Nephron (organoid): Measurements from ENCODE around the gene SORBS1.

Experiments used
- H3K27ac Mint-ChIP-seq, 3 experiments: 2 replicates each; pipeline ENCODE4 v1.8.0; 2020; ENCODE audit warnings: mixed read lengths in 3 of 3, mild to moderate bottlenecking in 2 of 3, moderate library complexity in 1 of 3
- H3K27me3 Mint-ChIP-seq: 2 replicates; pipeline ENCODE4 v1.8.0; 2021; ENCODE audit warnings: low read depth, mild to moderate bottlenecking, moderate library complexity, mixed read lengths
- H3K36me3 Mint-ChIP-seq: 2 replicates; pipeline ENCODE4 v1.8.0; 2020; ENCODE audit warnings: low read depth, mixed read lengths
- H3K4me1 Mint-ChIP-seq: 2 replicates; pipeline ENCODE4 v1.8.0; 2020; ENCODE audit warnings: mixed read lengths
- H3K4me3 Mint-ChIP-seq, 3 experiments: 2 replicates each; pipeline ENCODE4 v1.8.0; 2020; ENCODE audit warnings: mild to moderate bottlenecking in 3 of 3, mixed read lengths in 3 of 3, moderate library complexity in 2 of 3
- H3K9me3 Mint-ChIP-seq: 2 replicates; pipeline ENCODE4 v1.8.0; 2020; ENCODE audit warnings: mixed read lengths
- CTCF ChIP-seq, 3 experiments: fragments of 200-600 bp; sonication (generic); IDR thresholded peaks; one replicate each; pipeline ENCODE4 v1.5.0; 2021; ENCODE audit warnings: antibody characterized with exemption in 3 of 3; ENCODE audit not compliant: unreplicated experiment in 3 of 3

SORBS1 gene

DNA sequence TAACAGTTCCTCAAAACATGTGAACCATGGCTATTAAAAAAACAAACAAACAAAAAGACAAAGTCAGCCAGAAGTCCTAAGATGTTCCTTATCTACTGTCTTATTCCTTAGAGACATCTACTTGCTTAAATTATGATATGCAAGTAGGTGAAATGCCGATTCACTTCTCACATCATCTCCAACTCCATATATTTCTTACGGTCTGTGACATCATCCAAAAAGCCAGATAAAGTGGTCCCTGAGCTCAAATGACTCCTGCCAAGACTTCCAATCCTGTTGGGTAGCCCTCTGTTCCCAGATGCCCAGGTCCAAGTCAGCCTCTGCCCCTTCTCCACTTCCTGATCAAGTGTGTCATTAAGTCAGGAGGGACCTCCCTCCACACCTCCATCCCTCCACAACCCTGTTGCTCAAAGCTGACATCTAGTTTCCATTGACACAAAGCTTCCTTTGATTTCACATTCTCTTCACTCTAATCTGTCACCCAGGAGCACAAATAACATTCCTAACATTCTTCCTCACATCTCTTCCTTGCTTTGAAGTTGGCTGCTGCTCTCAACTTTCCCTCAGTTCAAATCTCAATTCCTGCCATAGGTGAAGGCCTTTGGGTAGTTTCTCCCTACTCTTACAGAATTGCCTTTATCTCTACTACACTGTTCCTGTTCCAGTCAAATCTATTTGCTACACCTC lies 214.3 kb downstream of the SORBS1 start:
- Mint-ChIP-seq H3K27me3 (peaks cover 3% of the 10 kb centered on the region), H3K4me3 (no peak overlapping the region), H3K36me3 (no peaks in the 10 kb centered on the region), H3K9me3 (no peaks in the 10 kb centered on the region), H3K27ac (no peak overlapping the region), H3K4me1 (peaks cover 8% of the 10 kb centered on the region)
- TF ChIP-seq CTCF (IDR thresholded peaks at IDR 0.05; ENCODE audit: unreplicated experiment in 3 of 3) = no peak

DNA sequence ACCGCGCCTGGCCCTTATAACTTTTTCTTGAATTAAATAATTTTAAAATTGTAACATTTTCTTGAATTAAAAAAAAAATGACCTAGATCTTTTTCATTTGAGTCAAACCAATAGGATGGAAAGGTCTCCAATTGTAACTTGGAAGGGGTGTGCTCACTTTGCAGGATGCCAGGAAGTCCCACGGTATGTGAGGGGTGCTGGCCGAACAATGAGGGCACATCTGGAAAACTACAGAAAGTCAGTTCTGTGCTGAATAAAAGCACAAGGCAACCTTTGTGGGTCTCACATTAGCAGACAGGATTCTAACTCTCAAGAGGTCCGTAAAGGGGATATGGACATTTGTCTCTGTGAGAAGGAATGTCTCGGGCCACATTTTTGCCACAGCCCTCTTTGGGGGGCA lies 217.6 kb downstream of the SORBS1 start:
- no peak overlapping the region for H3K4me3 Mint-ChIP-seq
- H3K27me3 Mint-ChIP-seq = peaks cover 3% of the 10 kb centered on the region
- no peak overlapping the region for H3K27ac Mint-ChIP-seq

DNA sequence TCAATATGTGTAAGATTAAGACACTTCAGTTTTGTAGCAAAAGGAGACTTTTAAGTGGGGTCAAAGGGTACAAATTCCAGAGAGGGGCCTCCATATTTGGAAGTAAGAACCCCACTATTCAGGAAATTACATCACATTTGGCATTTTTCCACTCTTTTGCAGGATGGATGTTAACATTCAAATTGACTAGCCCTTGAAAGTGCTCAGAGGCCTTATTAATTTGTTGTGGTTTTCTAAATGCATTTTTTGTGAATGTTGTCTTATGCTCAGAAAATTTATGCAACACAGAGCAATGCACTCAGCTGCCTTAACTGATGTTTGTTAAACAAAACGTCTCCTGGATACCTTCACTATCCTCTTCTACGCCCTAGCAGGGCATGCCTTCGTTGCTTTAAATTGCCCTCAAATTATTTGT lies 219.4 kb downstream of the SORBS1 start:
- Mint-ChIP-seq H3K4me1 (peaks cover 10% of the 10 kb centered on the region), H3K9me3 (no peaks in the 10 kb centered on the region), H3K36me3 (peaks cover 3% of the 10 kb centered on the region), H3K27me3 (peaks cover under 1% of the 10 kb centered on the region), H3K27ac (peak overlapping the region in 2 of 3 experiments; percentile 25 to 42), H3K4me3 (no peak overlapping the region)
- TF ChIP-seq CTCF (IDR thresholded peaks at IDR 0.05; ENCODE audit: unreplicated experiment in 3 of 3) = no peak

More for the DNA sequence above, 217.6 kb downstream of the SORBS1 start:
- Mint-ChIP-seq H3K9me3 (no peaks in the 10 kb centered on the region), H3K36me3 (no peaks in the 10 kb centered on the region), H3K4me1 (peaks cover 10% of the 10 kb centered on the region)
- no peak for TF ChIP-seq CTCF (IDR thresholded peaks at IDR 0.05; ENCODE audit: unreplicated experiment in 3 of 3)

DNA sequence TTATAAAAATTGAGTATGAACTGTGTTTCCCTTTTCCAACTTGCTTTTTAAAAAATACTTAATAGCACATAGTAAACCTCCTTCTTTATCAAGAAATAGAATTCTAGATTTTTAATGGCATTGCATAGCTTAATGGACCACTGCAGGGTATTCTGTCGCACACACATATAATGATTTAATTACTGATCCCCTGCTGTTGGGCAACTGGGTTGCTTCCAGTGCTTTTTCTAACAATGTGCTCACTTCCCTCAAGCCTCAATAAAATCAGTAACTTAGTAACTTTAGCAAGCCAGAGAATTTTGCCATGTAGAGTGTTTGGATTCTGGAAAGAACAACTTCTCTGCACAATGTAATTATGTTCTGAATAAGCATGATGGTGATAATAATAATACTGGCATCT lies 221.3 kb downstream of the SORBS1 start:
- H3K4me1 Mint-ChIP-seq = peaks cover 10% of the 10 kb centered on the region
- no peak overlapping the region for H3K4me3 Mint-ChIP-seq
- TF ChIP-seq CTCF (IDR thresholded peaks at IDR 0.05; ENCODE audit: unreplicated experiment in 3 of 3) = no peak
- no peaks in the 10 kb centered on the region for H3K9me3 Mint-ChIP-seq
- no peak overlapping the region for H3K27ac Mint-ChIP-seq
- no peaks in the 10 kb centered on the region for H3K27me3 Mint-ChIP-seq
- peaks cover 8% of the 10 kb centered on the region for H3K36me3 Mint-ChIP-seq

GRCh38 chr10:95337423-95338160 lies 223.6 kb downstream of the SORBS1 start:
- Mint-ChIP-seq H3K4me1 (peaks cover 10% of the 10 kb centered on the region), H3K27ac (no peak overlapping the region), H3K9me3 (no peaks in the 10 kb centered on the region), H3K36me3 (peaks cover 11% of the 10 kb centered on the region), H3K27me3 (no peaks in the 10 kb centered on the region), H3K4me3 (no peak overlapping the region)
- no peak for TF ChIP-seq CTCF (IDR thresholded peaks at IDR 0.05; ENCODE audit: unreplicated experiment in 3 of 3)
